Epithelial cell of prostate (primary cell): ENCODE results near the gene PKNOX2.
A peak's percentile ranks its signal among the peaks of the same experiment; 100 is the strongest.

ENCODE experiments used
- DNase-seq: peaks from one replicate; pipeline ENCODE4 v3.0.0-alpha.2; 2011; ENCODE audit warnings: low read depth, low spot score
- H3K27ac ChIP-seq: fragments of 450-650 bp; 2 replicates; pipeline ENCODE4 v1.5.1; 2017; ENCODE audit warnings: mild to moderate bottlenecking

Gene PKNOX2

DNA sequence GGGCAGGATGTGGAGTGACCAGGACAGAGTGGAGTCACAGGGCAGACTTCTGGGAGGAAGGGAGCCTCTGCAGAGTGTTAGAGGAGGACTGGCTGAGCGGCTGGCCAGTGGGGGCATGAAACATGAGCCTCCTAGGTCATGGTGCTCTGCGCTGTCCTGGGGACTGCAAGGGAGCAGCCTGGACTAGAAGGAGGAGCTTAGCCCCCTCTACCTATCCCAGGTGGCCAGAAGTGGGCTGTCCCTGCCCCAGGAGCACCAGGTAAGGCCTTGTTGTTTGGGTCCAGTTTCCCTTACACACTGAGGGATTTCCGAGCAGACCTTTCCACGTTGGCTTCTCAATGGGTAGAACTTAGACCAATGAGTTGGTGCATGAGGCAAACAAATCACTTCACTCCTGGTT, 7.4 kb downstream of the PKNOX2 start:
- DNase-seq = no peak
- H3K27ac ChIP-seq = no peak overlapping the region

DNA sequence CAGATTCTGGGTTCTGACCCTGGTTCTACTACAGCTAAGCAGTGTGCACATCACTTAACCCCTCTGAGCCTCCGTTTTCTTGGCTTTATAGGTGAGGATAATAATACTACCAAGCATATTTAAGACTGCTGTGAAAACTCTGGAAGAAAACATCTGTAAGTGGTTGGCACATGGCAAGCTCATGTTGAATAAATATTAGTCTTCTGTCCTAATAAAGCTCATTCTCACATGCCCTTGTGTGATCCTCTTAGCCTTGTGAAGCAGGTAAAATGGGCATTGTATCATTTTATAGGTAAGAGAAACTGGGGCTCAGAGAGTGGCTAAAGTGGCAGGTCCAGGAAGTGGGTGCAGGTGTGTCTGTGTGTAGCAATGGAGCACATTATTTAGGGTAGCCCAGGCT, 8.5 kb downstream of the PKNOX2 start:
- DNase-seq = no peak
- no peak overlapping the region for H3K27ac ChIP-seq

DNA sequence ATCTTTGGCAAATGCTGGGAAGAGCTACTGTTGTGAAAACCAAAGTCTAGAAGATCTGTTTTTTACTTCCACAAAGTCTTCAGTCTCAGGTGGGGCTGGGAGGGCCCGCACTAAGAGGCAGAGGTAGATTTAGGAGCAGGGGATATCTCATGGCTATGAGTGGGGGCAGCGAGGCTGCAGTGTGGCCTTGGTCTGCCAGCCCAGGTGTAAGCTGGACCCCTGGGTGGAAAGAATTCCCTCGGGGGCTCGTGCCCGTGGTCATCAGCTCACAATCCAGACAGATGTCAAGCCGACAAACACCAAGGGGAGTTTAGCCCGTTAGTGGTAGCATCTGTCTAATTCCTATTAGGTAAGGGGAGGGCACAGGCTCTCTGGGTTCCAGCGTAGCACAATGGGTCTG, 9.0 kb downstream of the PKNOX2 start:
- H3K27ac ChIP-seq = no peak overlapping the region
- no peak for DNase-seq

DNA sequence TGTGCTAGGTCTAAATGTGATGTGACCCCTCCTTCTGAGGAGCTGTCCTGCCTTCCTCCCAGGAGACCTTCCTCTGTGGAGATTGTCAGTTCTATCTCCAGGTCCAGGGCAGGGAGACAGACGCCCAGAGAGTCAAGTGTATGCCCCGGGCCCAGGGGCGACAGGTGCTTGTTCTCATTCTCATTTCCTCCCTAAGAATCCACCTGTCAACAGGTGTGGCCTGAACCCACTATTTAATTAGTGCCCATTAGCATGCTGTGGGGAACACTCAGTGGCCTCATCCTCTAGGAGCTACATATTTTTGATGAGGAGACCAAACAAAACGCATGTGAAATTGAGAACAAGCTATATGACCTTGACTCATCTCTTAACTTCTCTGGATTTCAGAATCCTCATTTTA, 9.5 kb downstream of the PKNOX2 start:
- DNase-seq = no peak
- H3K27ac ChIP-seq = no peak overlapping the region

DNA sequence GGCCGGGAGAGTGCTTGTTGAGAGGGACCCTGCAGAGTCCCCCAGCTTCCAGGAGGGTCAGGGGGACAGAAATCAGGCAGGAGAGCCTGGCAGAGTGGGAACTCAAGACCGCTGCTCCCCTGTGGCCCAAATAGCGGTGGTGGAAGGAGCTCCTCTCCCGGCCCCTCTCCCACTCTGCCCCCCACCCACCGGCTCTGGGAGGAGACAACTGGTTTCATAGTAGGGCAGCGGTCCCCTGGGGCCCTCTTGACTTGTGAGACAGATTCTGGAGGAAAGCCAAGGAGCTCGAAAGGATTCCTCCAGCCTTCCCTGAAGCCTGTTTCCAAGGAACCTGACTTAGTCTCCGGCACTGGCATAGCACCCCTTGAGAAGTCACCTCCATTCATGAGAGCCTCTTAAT, 10.1 kb downstream of the PKNOX2 start:
- DNase-seq = no peak
- H3K27ac ChIP-seq = no peak overlapping the region

DNA sequence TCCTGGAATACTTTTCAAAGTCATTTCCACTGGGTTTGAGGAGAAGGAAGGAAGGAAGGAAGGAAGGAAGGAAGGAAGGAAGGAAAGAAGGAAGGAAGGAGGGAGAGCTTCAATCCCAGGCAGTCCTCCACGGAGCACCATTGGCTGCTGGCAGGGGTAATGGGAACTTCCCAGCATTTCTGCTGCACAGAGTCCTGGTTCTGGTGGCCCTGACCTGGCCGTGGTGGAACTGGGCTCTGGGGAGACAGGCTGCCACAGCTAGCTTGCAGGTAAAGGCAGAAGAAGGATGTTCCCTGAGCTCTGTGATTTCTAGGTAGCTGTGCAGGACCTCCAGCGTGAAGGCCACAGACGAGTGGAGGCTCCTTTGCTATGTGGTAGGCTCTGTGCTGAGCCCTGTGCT, 10.6 kb downstream of the PKNOX2 start:
- no peak for DNase-seq
- no peak overlapping the region for H3K27ac ChIP-seq

DNA sequence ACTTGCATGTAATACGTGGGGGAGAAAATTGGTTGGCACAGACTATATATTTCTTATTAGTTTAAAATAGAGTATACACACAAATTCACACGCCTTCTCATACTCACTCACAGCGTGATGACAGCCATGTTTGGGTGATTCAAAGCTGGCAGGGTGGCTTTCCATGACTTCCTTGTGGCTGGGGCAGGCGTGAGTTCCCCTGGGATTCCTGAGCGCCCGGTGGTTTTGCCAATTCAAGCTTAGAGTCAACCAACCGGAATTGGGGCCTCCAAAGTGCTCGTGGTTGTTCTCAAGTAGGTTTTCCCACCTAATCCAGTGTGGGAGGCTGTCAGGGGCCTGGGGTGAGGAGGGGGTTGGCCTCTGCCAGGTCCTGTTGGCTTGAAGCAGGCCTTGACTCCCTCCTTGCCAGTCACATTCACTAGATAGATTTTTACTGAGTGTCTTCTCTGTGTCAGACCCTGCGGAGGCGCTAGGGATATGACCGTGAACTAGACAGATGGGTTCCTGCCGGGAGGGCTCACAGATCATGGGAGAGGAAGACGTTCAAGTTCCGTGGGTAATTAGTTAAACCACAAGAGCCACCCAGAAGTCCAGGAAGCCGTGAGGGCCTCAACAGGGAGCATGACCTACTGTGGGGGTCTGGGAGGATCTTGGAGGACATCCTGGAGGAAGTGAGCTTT, 11.5 kb downstream of the PKNOX2 start:
- H3K27ac ChIP-seq = no peak overlapping the region
- DNase-seq = no peak

DNA sequence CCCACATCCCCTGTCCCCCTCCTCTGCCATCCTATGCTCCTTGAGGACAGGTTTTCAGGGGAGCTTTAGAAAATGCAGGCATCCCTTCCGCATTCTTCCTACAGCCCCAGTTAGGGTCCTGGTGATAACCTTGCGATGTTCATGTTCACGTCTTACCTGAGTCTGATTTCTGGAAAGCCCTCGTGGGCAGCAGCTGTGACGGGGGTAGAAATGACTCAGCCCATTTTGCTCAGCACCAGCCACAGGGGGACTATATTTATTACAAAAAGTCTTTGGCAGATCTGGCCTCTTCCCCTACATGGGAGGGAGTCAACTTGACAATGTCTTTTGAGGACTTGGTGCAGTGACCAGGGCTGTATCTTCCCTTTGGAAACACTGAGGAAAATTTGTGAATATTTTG, 12.3 kb downstream of the PKNOX2 start:
- no peak for DNase-seq

DNA sequence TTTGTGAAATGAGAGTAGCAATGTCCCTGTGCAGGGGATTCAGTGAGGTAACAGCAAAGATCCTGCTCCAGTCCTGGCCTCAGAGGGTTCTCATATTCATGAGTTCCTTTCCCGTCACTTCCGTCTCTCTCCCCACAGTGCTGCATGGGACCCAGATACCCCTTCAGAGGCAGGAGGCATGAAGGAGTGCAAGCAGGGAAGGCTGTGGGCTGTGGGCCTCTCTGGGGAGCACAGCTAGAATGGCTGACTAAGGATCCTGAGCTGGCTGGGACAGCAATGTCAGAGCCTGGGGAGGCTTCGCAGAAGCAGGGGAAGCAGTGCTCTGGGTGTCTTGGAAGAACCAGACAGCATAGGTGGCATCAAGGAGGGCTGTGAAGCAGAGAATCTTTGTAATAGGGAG, 13.0 kb downstream of the PKNOX2 start:
- no peak overlapping the region for H3K27ac ChIP-seq
- no peak for DNase-seq

More for the DNA sequence above, 12.3 kb downstream of the PKNOX2 start:
- no peak overlapping the region for H3K27ac ChIP-seq

DNA sequence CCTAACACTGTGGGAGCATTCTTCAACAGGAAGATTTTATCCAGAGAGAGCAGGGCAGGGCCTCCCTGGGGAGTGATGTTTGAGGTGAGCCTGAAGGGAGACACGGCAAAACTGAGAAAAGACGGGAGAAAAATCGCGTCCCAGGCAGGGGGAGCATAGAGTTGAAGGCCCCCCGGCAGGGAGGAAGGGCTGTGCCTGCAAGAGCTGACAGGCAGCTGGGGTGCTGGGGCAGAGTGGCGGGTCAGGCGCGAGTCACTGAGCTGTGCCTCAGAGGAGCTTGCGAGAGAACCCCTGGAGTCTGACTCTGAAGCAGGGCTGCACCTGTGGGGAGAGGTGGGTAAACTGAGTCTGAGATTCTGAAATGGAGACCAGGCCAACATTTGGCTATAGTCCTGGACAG, 14.8 kb downstream of the PKNOX2 start:
- DNase-seq = no peak
- H3K27ac ChIP-seq = no peak overlapping the region

DNA sequence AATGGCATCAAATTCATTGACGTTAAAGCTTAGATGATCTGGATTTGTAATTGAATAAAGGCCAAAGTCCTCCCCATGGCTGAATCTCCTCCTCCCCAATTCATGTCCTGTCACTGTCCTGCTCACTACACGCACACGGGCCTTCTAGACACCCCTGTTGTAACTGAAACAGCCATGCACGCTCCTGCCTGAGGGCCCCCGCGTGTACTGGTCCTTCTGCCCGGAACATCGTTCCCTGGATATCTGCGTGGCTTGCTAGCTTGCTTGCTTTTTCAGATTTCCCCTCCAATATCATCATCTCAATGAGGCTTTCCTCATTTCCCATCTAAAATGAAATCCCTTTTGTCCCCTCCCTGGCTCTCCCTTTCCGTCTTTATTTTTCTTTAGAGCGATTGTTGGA, 15.3 kb downstream of the PKNOX2 start:
- no peak for DNase-seq
- no peak overlapping the region for H3K27ac ChIP-seq

DNA sequence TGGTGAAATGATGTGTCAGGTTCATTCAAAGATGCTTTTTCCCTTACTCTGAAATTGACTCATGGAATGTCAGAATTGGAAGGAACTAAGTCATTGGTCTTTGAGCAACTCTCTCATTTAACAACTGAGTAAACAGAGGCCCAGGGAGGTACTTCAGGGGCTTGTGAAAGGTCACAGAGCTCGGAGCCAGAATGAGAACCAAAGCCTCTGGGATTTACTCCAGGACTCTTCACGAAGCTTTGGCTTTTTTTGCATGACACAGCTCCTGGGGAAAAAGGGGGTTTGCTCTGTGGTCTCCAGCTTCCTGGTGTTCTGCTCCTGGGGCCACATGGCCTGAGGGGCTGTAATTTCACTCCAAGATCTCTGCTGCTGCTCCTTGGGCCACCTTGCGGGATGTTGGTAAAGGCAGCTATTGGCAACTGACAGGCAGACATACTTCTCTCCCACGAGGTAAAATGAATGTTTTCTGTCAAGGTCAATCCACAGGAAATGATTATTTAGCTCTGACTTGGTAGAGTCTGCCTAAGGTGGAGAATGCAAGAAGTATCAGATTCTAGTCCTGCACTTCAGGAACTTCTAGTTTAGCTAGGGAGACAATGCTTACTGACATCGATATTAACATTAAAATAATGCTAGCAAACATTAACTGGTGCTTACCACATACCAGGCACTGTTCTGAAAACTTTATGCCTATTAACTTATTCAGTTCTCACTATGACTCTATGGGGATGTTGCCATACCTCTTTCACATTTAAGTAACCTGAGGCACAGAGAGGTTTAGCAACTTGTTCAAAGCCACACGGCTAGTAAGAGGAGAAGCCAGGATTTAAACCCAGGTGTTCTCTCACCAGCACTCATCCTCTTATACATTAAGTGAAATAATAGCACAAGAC, 16.1 kb downstream of the PKNOX2 start:
- H3K27ac ChIP-seq = no peak overlapping the region
- no peak for DNase-seq

DNA sequence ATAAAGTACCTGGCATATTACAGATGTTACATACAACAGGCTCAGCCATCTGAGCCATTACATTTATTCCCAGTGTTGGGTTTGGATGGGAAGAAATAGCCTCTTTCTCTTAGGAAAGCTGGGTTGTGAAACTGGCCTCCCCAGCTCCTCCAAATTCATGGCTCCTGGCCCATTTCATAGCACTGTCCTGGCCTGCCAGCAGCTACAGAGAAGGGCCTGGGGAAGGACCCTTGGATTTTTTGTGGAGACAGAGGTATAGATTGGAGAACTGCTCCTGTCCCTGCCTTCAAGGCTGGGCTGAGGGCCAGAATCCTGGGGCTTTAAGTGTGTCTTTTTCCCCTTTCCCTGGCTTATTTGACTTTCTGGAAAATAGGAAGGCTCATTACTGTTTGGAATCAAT, 18.0 kb downstream of the PKNOX2 start:
- DNase-seq = no peak

DNA sequence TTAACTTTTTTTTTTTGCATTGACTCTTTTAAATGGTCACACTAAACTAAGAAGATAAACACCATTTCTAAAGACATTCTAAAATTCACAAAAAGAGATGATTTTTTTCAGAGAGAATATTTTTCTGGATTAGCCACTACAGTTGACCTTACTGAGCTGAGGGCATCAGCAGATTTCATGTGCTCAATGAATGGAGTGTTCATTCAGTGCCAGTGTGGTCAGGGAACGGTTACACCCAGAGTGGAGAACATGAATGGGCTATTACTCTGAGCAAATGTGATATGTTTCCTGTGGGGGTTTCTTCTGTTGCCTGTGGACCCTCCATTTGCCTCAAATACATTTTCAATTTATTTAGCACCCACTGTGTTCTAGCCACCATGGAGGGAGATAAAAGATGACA, 19.1 kb downstream of the PKNOX2 start:
- H3K27ac ChIP-seq = no peak overlapping the region
- no peak for DNase-seq

More for the DNA sequence above, 18.0 kb downstream of the PKNOX2 start:
- H3K27ac ChIP-seq = no peak overlapping the region

DNA sequence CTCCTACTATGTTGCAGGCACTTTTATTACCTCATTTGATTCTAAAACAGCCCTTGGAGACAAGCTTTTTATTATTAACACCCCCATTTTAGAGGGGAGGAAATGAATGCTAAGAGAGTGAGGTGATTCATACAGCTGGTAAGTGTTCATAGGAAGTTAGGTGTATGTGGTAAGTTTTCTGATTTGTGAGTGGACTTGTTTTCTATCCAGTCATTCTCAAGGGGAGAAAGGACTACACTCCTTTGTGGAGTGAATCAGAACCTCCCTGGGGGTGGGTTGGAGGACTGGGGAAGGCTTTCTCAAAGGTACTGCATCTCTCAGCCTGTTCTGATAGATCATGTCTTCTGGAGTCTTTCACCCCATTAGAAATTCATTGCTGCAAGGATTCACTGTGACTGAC, 23.5 kb downstream of the PKNOX2 start:
- peak; percentile 18 for DNase-seq
- no peak overlapping the region for H3K27ac ChIP-seq

DNA sequence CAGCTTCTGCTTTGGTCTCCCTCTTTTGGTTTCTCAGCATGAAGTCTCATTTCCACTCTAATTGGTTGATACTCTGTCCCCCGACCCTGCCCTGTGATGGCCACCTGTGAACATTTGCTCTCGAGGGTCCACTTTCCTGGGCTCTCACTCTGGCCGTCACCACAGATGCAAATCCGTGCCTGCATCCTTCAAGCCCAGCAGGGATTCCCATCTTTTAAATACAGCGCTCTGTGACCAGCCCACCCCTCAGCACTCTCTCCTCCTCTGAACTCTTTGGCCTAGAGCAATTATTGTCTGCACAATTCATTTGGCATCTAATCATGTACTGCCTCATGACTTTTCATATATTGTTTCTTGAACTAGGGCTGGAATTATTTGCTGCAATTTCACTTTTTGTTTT, 26.0 kb downstream of the PKNOX2 start:
- DNase-seq = no peak
- H3K27ac ChIP-seq = no peak overlapping the region

DNA sequence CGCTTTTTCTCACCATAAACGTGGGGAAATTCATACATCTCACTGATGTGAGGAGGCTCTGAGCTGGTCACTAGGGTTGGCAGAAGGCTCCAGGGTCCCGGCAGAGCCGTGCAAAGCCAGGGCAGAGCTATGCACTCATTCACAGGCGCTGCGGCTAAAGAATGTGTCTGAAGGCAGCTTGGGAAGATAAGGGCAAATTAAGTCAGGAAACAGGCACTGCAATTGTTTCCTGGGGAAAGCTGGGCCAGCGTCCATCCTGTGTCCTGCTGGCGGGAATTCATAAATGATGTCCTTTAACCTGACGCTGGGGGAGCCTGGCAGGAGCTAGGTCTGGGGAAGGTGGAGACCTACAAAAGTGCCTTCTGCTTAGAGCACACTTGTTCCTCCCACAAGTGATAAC, 27.6 kb downstream of the PKNOX2 start:
- no peak overlapping the region for H3K27ac ChIP-seq
- DNase-seq = no peak

DNA sequence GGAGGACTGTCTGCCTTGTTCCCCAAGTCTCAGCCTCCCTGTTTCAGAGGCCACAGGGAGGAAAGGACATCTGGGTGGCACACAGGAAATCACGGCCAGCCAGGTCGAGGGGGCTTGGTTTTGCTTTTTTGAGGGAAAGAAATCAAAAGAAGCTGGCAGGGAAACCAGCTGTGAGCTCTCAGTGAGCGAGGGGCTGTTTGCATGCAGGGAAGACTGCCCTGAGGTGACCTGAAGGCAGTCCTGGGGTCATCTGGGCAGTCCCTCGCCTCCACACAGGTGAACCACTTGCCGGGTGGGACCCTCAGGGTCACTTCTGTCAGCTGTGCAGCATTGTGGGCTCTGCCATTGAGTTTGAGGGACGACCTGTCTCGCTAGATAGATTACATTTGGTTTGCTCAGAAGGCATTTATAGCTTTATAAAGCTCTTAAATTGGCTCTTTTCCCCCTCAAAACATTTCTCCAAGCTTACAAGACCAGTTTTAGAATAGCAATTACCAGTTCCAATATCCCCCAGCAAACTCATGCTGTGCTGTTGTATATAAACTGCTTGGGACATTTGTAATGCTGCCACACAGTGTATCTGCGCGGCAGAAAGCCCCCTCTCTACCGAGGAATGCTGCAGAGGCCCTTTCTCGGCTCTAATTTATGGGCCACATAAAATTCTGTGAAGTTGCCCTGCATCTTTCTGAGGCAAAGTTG, 28.3 kb downstream of the PKNOX2 start:
- DNase-seq = no peak
- no peak overlapping the region for H3K27ac ChIP-seq

DNA sequence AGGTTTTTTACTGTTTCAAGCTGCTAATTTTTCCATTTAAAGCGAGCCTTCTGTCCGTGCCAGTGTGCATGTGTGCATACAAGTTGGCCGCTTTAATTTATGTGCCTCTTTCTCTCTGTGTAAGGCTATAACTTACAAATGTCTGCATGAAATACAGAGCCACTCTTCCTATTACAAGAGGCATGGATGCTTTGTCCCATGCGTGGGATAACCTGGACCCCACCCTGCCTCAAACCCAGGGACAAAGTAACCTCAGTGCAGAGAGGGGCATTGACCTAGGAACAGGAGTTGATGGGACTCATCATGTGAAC, 28.8 kb downstream of the PKNOX2 start:
- H3K27ac ChIP-seq = no peak overlapping the region
- no peak for DNase-seq

DNA sequence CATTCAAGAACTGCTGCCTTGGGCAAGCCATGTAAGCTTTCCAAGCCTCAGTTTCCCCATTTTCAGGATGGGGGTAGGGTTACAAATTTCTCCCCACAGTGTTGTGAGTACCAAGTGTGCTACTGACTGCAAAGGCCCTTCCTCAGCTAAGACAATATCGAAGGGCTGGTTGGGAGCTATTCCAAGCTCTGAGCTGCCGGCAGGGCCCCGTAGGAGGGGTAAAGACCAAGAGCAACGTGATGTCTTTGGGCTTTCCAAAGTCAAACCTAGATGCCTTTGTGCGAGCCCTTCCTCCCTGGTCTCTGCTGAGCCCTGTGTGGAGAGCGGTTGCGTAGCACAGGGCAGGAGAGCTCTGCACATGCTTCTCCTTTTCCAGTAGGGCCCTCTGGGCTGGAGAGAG, 29.3 kb downstream of the PKNOX2 start:
- DNase-seq = no peak
- H3K27ac ChIP-seq = no peak overlapping the region

DNA sequence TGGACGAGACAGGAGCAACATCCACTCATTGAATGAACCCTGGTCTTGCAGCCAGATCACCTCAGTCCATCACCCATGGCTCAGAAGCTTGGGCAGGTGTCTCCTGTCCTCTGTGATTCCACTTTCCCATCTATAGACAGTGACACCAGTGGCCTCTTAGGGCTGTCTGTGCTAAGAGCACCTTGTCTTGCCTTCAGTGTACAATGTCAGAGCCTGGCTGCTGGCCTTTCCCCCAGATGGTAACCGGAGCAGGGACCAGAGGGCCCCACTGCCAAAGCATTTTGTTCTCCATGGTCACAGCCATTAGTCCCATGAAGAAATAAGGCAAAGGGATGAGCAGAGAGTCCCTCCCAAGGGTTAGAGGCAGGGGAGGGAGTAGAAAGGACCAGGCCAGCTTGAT, 35.4 kb downstream of the PKNOX2 start:
- H3K27ac ChIP-seq = no peak overlapping the region

More for the DNA sequence above, 35.4 kb downstream of the PKNOX2 start:
- no peak for DNase-seq
